ENCODE data around the gene CAPS.

The CAPS gene

GRCh38 chr19:5914946-5915781, 1.1 kb downstream of the CAPS start:
- no peak for DNase-seq

- DNase-seq: no peak
These were observed 1.7 kb downstream of the CAPS start for GRCh38 chr19:5915782-5916165.

- no peak for DNase-seq
These were observed 2.2 kb downstream of the CAPS start for GRCh38 chr19:5916181-5916708.

- no peak for DNase-seq
These were observed 3.5 kb downstream of the CAPS start for GRCh38 chr19:5917431-5918107.

GRCh38 chr19:5918463-5919079, 4.5 kb downstream of the CAPS start:
- no peak for DNase-seq

- no peak for DNase-seq
These were observed 7.6 kb downstream of the CAPS start for GRCh38 chr19:5921516-5922160.

GRCh38 chr19:5922161-5922545, 8.1 kb downstream of the CAPS start:
- DNase-seq: no peak

- DNase-seq: no peak
These were observed 9.3 kb downstream of the CAPS start for GRCh38 chr19:5923356-5923755.

- no peak for DNase-seq
These were observed 11.9 kb downstream of the CAPS start for GRCh38 chr19:5925830-5926427.

GRCh38 chr19:5926641-5927440, 12.8 kb downstream of the CAPS start:
- DNase-seq: no peak

- DNase-seq: no peak
These were observed 13.4 kb downstream of the CAPS start for GRCh38 chr19:5927441-5927821.

- DNase-seq: no peak
These were observed 15.1 kb downstream of the CAPS start for GRCh38 chr19:5929179-5929578.

- DNase-seq: no peak
These were observed 15.6 kb downstream of the CAPS start for GRCh38 chr19:5929625-5930024.

- DNase-seq: no peak
These were observed 17.2 kb downstream of the CAPS start for GRCh38 chr19:5931251-5931650.

- no peak for DNase-seq
These were observed 18.1 kb downstream of the CAPS start for GRCh38 chr19:5932146-5932545.

GRCh38 chr19:5932609-5933262, 18.7 kb downstream of the CAPS start:
- no peak for DNase-seq

- no peak for DNase-seq
These were observed 19.5 kb downstream of the CAPS start for GRCh38 chr19:5933391-5934068.

- no peak for DNase-seq
These were observed 20.0 kb downstream of the CAPS start for GRCh38 chr19:5934069-5934401.

GRCh38 chr19:5934774-5935472, 20.9 kb downstream of the CAPS start:
- DNase-seq: no peak
